Mesenchymal stem cell (in vitro differentiated cells and primary cell): ENCODE results near the gene COL27A1.

Experiments
- DNase-seq: peaks from one replicate; pipeline ENCODE4 v3.0.0-alpha.2; 2013
- H2AFZ ChIP-seq: one replicate; pipeline ENCODE4 v1.6.1; 2013; ENCODE audit warnings: low read depth, mild to moderate bottlenecking, control low read depth, inconsistent platforms, low read length, moderate library complexity
- H2AK5ac ChIP-seq: 2 replicates; pipeline ENCODE4 v1.6.1; 2013; ENCODE audit warnings: low read length, moderate library complexity, mild to moderate bottlenecking, inconsistent platforms; ENCODE audit not compliant: severe bottlenecking
- H2BK120ac ChIP-seq: one replicate; pipeline ENCODE4 v1.6.1; 2013; ENCODE audit warnings: low read depth, mild to moderate bottlenecking, inconsistent platforms, low read length, moderate library complexity
- H2BK12ac ChIP-seq, 2 experiments: one replicate each; pipeline ENCODE4 v1.6.1; 2013; ENCODE audit warnings: inconsistent platforms in 2 of 2, low read length in 2 of 2, mild to moderate bottlenecking in 2 of 2, moderate library complexity in 2 of 2, control low read depth in 1 of 2
- H2BK15ac ChIP-seq: one replicate; pipeline ENCODE4 v1.6.1; 2013; ENCODE audit warnings: mild to moderate bottlenecking, low read depth, inconsistent platforms; ENCODE audit not compliant: poor library complexity, severe bottlenecking
- H2BK5ac ChIP-seq: 2 replicates; pipeline ENCODE4 v1.6.1; 2013; ENCODE audit warnings: low read depth, mild to moderate bottlenecking, low read length, control low read depth, inconsistent platforms; ENCODE audit not compliant: poor library complexity, severe bottlenecking
- H3K14ac ChIP-seq, 2 experiments: one replicate each; pipeline ENCODE4 v1.6.1; 2013; ENCODE audit warnings: inconsistent platforms in 2 of 2, low read length in 2 of 2, control low read depth in 1 of 2, mild to moderate bottlenecking in 1 of 2, moderate library complexity in 1 of 2
- H3K18ac ChIP-seq, 2 experiments: one replicate each; pipeline ENCODE4 v1.6.1; 2013; ENCODE audit warnings: inconsistent platforms in 2 of 2, low read length in 2 of 2, control low read depth in 1 of 2, low read depth in 1 of 2, mild to moderate bottlenecking in 1 of 2
- H3K23ac ChIP-seq, 2 experiments: one replicate each; pipeline ENCODE4 v1.6.1; 2013; ENCODE audit warnings: inconsistent platforms in 2 of 2, low read length in 2 of 2, mild to moderate bottlenecking in 2 of 2, moderate library complexity in 2 of 2, control low read depth in 1 of 2
- H3K27ac ChIP-seq: 2 replicates; pipeline ENCODE4 v1.5.1; 2013; ENCODE audit warnings: mild to moderate bottlenecking, moderate library complexity, low read length, control low read depth, inconsistent platforms; ENCODE audit not compliant: poor library complexity, severe bottlenecking
- H3K27me3 ChIP-seq, 2 experiments: 2 replicates each; pipeline versions ENCODE4 v1.6.1 to v1.7.0; 2013; ENCODE audit warnings: low read length in 2 of 2, mild to moderate bottlenecking in 2 of 2, moderate library complexity in 2 of 2, control low read depth in 1 of 2, inconsistent platforms in 1 of 2; ENCODE audit not compliant: control insufficient read depth in 1 of 2, insufficient read depth in 1 of 2
- H3K36me3 ChIP-seq, 2 experiments: 2 replicates each; pipeline versions ENCODE4 v1.6.1 to v1.7.0; 2013; ENCODE audit warnings: low read length in 2 of 2, control low read depth in 1 of 2, inconsistent platforms in 1 of 2, low read depth in 1 of 2, mild to moderate bottlenecking in 1 of 2; ENCODE audit not compliant: insufficient read depth in 2 of 2, control insufficient read depth in 1 of 2
- H3K4ac ChIP-seq, 2 experiments: one replicate each; pipeline ENCODE4 v1.6.1; 2013; ENCODE audit warnings: inconsistent platforms in 2 of 2, low read length in 2 of 2, mild to moderate bottlenecking in 2 of 2, moderate library complexity in 2 of 2, control low read depth in 1 of 2, low read depth in 1 of 2
- H3K4me1 ChIP-seq: 2 replicates; pipeline ENCODE4 v1.6.1; 2013; ENCODE audit warnings: low read depth, low read length, control low read depth; ENCODE audit not compliant: control insufficient read depth, insufficient read depth
- H3K4me2 ChIP-seq: 2 replicates; pipeline ENCODE4 v1.6.1; 2013; ENCODE audit warnings: low read length, mild to moderate bottlenecking, inconsistent platforms; ENCODE audit not compliant: poor library complexity, severe bottlenecking
- H3K4me3 ChIP-seq, 2 experiments: 2 replicates each; pipeline versions ENCODE4 v1.5.1 to v1.7.0; 2013; ENCODE audit warnings: low read length in 2 of 2, mild to moderate bottlenecking in 2 of 2, control low read depth in 1 of 2, low read depth in 1 of 2; ENCODE audit not compliant: insufficient read depth in 1 of 2
- H3K79me1 ChIP-seq: replicated peaks from 2 replicates; pipeline ENCODE4 v1.6.1; 2013; ENCODE audit warnings: mild to moderate bottlenecking, control low read depth, low read length, inconsistent platforms; ENCODE audit not compliant: poor library complexity, severe bottlenecking
- H3K9ac ChIP-seq: 2 replicates; pipeline ENCODE4 v1.7.0; 2013; ENCODE audit warnings: mild to moderate bottlenecking, low read length, moderate library complexity
- H3K9me3 ChIP-seq: 2 replicates; pipeline ENCODE4 v1.7.0; 2013; ENCODE audit warnings: mild to moderate bottlenecking, low read length; ENCODE audit not compliant: control insufficient read depth
- H4K8ac ChIP-seq: one replicate; pipeline ENCODE4 v1.6.1; 2013; ENCODE audit warnings: inconsistent platforms, mild to moderate bottlenecking, low read length, moderate library complexity
- H4K91ac ChIP-seq: one replicate; pipeline ENCODE4 v1.6.1; 2013; ENCODE audit warnings: mild to moderate bottlenecking, low read length, inconsistent platforms
- WGBS: methylation state at CpG from one replicate; pipeline ENCODE4 v1.1.7; 2013; ENCODE audit warnings: mixed read lengths; 5-methylcytosine and 5-hydroxymethylcytosine counted together

Gene COL27A1

DNA sequence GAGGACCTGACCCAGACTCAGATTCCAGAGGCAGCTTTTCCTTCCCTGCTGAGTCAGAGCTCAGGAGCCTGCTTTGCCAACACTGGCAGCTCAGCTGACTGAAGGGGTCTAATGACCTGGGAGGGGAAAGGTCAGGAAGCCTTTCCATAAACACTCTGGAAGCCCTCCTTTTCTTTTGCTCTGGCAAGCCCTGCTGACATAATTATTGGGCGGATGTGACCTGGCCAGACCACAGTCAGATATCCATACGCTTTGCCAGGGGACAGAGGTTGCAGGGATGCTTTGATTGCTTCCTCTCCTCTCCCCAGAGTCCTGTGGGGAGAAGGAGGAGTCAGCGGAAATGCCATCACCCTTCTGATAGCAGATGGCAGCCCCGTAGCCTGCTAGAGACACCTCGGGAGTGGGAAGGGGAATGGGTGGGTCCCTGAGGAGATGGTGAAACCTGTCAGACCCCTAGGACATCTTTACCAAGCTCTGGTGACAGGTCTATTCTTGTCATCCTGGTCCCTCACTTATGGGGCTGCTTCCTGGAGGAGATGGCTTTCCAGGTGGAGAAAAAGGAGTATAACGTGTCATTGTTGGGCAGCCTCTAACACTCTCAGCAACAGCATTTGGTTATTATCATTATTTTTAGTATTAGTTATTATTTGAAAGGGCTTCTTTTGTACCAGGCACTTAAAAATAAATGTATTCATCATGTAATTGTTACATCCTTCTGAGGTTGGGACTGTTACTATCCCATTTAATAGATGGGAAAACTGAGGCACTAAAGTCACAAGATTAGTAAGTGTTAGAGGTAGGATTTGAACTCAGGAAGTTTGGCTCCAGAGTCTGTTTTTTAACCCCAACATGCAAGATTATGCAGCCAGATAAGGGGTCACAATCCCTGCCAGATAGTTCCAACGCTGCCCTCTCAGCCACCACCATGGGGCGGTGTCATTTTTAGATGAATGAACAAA lies 11.6 kb downstream of the COL27A1 start:
- peaks cover 35% of the 10 kb centered on the region for H3K79me1 ChIP-seq
- WGBS, result 6% methylated on average over 5 of the region's 8 CpGs
- no peak overlapping the region for H4K8ac ChIP-seq
- H2BK5ac ChIP-seq, result peak overlapping the region; percentile 63
- no peak overlapping the region for H3K9ac ChIP-seq
- H2AK5ac ChIP-seq, result peak overlapping the region; percentile 88
- peaks cover 0 to 3% of the 10 kb centered on the region in 2 experiments for H3K27me3 ChIP-seq
- peak overlapping the region; percentile 6 to 46 for H2BK12ac ChIP-seq
- peaks cover 0 to 36% of the 10 kb centered on the region in 2 experiments for H3K36me3 ChIP-seq
- H3K23ac ChIP-seq, result no peak overlapping the region
- peaks cover 57% of the 10 kb centered on the region for H3K4me1 ChIP-seq
- no peak overlapping the region for H3K4me3 ChIP-seq
- H3K27ac ChIP-seq, result no peak overlapping the region
- no peak overlapping the region for H2AFZ ChIP-seq
- peak overlapping the region; percentile 6 for H2BK120ac ChIP-seq
- peak overlapping the region; percentile 44 for H2BK15ac ChIP-seq
- no peak overlapping the region for H3K14ac ChIP-seq
- H3K18ac ChIP-seq, result peak overlapping the region in 1 of 2 experiments; percentile 58
- H3K9me3 ChIP-seq, result no peaks in the 10 kb centered on the region
- H3K4me2 ChIP-seq, result no peak overlapping the region
- peak overlapping the region; percentile 64 for H4K91ac ChIP-seq
- peak; percentile 85 for DNase-seq
- H3K4ac ChIP-seq, result peak overlapping the region in 1 of 2 experiments; percentile 44

GRCh38 chr9:114167591-114168091 lies 12.3 kb downstream of the COL27A1 start:
- WGBS, result 97% methylated on average over 34 of the region's 34 CpGs

GRCh38 chr9:114168281-114169028 lies 13.1 kb downstream of the COL27A1 start:
- Histone ChIP-seq H4K91ac (peak overlapping the region; percentile 87), H2BK15ac (peak overlapping the region; percentile 19), H3K9me3 (no peaks in the 10 kb centered on the region), H3K4me3 (no peak overlapping the region), H2BK120ac (peak overlapping the region; percentile 11), H3K23ac (no peak overlapping the region), H3K4ac (no peak overlapping the region), H3K4me1 (peaks cover 53% of the 10 kb centered on the region), H3K36me3 (peaks cover 0 to 39% of the 10 kb centered on the region in 2 experiments), H3K14ac (no peak overlapping the region), H2BK5ac (no peak overlapping the region), H3K18ac (no peak overlapping the region), H2AK5ac (peak overlapping the region; percentile 90), H3K79me1 (peaks cover 32% of the 10 kb centered on the region), H2AFZ (no peak overlapping the region), H4K8ac (no peak overlapping the region), H2BK12ac (no peak overlapping the region), H3K27me3 (no peaks in the 10 kb centered on the region), H3K4me2 (no peak overlapping the region), H3K9ac (no peak overlapping the region), H3K27ac (peak overlapping the region; percentile 13)
- 94% methylated on average over 22 of the region's 22 CpGs for WGBS
- no peak for DNase-seq

More at GRCh38 chr9:114167591-114168091, 12.3 kb downstream of the COL27A1 start:
- Histone ChIP-seq H3K4me1 (peaks cover 50% of the 10 kb centered on the region), H3K4me3 (no peak overlapping the region), H2AK5ac (peak overlapping the region; percentile 21), H3K9ac (no peak overlapping the region), H2BK12ac (peak overlapping the region; percentile 6 to 46), H2AFZ (no peak overlapping the region), H2BK5ac (no peak overlapping the region), H3K36me3 (peaks cover 0 to 39% of the 10 kb centered on the region in 2 experiments), H3K27ac (no peak overlapping the region), H3K79me1 (peaks cover 32% of the 10 kb centered on the region), H2BK15ac (peak overlapping the region; percentile 44), H3K4me2 (no peak overlapping the region), H4K8ac (no peak overlapping the region), H3K18ac (no peak overlapping the region), H3K4ac (no peak overlapping the region), H2BK120ac (no peak overlapping the region), H3K23ac (no peak overlapping the region), H4K91ac (peak overlapping the region; percentile 64), H3K14ac (no peak overlapping the region), H3K27me3 (no peaks in the 10 kb centered on the region), H3K9me3 (no peaks in the 10 kb centered on the region)
- DNase-seq, result no peak
